T-helper 1 cell treated with Interleukin-12 subunit alpha and Interleukin-12 subunit beta and Interleukin-4 antibody, amounts not matched to agents 30 ng/mL and 1 ng/mL, for 36 hours (primary cell): ENCODE measurements around the gene MEIS2. TPM values are rescaled to one million over a fixed set of nuclear protein-coding genes. Genes with fewer than 3 reads are reported as not detected.
"Not testable (repeated sequence)": the region's sequence is repeated elsewhere in the genome, so short reads cannot be mapped to it uniquely, and the experiment has no call there.

ENCODE experiments used
- intact Hi-C: fragments of 100-400 bp; cut with micrococcal nuclease; formaldehyde crosslinking; loops from one replicate; pipeline ENCODE4 v1.15.1; 2024
- total RNA-seq: library from RNA; stranded (reverse); gene quantifications from 2 replicates; pipeline ENCODE4 v1.2.3, GENCODE V29; 2022

MEIS2 gene
- total RNA-seq, 1 donor from 2014 or later: not detected

GRCh38 chr15:37015035-37015434 is 85.3 kb downstream of the MEIS2 start:
- intact Hi-C loops: no loop called here

- intact Hi-C loops: no loop called here
Measured at GRCh38 chr15:37014566-37014965, 85.8 kb downstream of the MEIS2 start.

DNA sequence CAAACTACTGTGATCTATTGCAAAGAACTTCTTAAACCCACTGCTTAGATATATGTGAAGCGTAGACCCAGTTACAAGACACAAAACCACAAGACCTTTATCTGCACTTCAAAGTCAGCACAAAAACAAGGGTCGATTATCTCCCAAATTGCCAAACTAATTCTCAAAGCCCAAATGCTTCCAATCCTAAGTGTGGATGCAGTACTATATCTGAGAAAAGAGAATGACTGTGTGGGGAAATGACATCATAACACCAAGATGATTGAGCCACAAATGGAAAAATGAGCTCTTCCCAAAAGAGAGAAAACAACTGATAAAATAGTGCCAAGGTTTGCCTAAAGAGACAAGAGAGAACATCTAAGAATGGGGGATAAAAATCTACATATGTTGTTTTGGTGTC is 86.2 kb downstream of the MEIS2 start:
- intact Hi-C loops: no loop called here

- intact Hi-C loops: no loop called here
Measured at GRCh38 chr15:37010595-37010994, 89.8 kb downstream of the MEIS2 start.

DNA sequence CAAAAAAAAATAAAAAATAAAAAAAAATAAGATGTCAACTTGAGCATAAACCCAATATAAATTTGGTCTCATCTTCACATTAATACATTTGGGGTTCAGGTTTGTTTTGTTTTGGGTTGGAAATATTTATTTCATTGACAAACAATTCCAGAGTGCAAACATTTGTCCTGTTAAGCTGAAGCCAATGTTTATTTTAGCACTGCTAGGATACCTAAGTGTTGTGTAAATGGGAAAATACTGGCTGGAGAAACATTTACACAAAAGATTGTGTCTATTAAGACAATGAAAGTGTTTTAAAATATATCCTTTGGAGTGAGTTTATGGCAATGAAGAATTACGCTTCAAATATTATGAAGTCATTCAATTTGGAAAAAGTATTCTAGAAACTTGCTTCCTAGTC is 91.1 kb downstream of the MEIS2 start:
- intact Hi-C loops: no loop called here

- intact Hi-C loops: no loop called here
Measured at GRCh38 chr15:37008205-37008604, 92.1 kb downstream of the MEIS2 start.

DNA sequence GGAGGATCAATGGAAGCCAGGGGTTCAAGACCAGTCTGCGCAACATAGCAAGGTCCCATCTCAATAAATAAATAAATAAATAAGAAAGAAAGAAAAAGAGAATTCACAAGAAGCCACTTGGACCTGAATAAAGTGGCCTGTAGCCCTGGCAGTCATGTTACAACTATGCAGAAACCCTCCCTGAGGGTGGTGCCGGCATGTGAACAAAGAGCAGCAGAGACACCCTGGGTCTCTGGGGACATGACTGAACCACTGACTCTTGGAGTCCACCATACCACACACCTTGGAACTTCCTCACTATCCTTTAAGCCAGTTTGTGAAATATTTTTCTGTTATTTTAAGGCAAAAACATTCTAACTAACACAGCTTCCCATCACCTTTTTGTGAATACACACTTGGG is 93.0 kb downstream of the MEIS2 start:
- intact Hi-C loops: no loop called here

- intact Hi-C loops: no loop called here
Measured at GRCh38 chr15:37004981-37005735, 95.2 kb downstream of the MEIS2 start.

GRCh38 chr15:37004373-37004869 is 95.9 kb downstream of the MEIS2 start:
- intact Hi-C loops: no loop called here

DNA sequence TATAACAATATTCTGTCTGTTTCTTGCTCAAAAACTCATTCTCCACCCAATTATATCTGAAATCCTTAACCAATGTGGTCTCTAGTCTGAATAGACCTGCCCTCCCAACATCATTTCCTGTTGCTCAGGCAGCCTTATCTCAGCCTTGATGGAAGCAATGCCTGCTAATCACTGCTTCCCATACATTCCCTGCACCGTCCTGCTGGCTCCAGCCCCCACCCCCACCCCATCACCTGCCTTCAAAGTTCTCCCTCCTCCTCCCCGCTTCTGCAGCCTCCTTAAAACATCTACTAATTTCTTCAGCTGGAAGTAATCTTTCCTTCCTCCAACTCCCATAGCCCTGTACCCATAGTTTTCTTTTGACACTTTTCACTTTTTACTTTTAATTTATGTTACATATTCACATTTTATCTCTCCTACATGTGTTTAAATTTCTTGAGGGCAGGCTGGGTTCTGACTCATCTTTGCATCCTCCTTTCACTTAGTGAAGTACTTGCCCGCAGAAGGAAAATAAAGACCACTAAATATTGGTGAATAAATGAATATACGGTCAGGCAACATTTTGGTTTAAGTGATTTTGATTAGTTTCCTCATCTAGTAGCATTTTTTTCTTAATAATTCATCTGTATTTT is 98.2 kb downstream of the MEIS2 start:
- intact Hi-C loops: no loop called here

DNA sequence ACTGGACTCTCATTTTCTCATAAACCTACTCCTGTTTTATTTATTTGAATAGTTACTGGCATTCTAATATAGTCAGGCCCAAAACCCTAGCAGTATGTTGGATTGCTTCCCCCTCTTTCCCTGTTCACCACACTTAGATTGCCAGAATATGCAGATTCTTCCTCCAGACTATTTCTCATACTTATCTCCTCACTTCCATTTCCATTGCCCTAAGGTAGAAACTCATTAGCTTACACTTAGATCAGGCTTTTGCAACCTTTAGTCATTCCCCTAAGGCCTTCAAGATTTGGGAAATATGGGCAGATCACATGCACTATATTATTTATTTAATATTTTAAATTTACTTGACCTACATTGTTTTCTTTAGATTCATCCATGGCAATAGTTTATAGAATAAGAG is 98.9 kb downstream of the MEIS2 start:
- intact Hi-C loops: no loop called here

- intact Hi-C loops: no loop called here
Measured at GRCh38 chr15:36999778-37000177, 100.6 kb downstream of the MEIS2 start.

GRCh38 chr15:36996538-36997181 is 103.7 kb downstream of the MEIS2 start:
- intact Hi-C loops: no loop called here

- intact Hi-C loops: no loop called here
Measured at GRCh38 chr15:36996121-36996520, 104.2 kb downstream of the MEIS2 start.

- intact Hi-C loops: loop anchor here (5.0 kb wide), 1 partner anchor 38 kb away; no protein-coding TSS in a partner anchor
Measured at GRCh38 chr15:36994790-36995189, 105.6 kb downstream of the MEIS2 start.

DNA sequence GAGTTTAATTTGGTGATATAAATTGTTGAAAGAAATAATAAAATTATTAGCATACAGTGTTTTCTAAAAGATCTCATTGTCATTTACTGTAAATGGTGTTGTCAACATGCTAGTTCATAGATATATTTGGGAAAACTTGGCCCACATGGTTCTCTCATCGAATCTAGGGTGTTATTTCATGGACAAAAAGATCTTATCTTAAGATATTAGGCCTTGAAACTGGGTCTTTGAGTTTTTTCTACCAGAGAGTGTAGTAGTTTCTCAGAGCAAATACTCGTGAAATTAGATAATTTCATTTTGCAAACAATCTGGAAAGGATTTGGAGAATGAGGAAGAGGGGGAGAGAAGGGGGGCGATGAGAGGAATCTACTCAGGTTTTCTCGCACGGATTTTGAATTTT is 107.9 kb downstream of the MEIS2 start:
- intact Hi-C loops: loop anchor here (5.0 kb wide), 1 partner anchor 40 kb away; no protein-coding TSS in a partner anchor

- intact Hi-C loops: no loop called here
Measured at GRCh38 chr15:36988947-36989346, 111.4 kb downstream of the MEIS2 start.

- intact Hi-C loops: no loop called here
Measured at GRCh38 chr15:36982430-36982829, 117.9 kb downstream of the MEIS2 start.

GRCh38 chr15:36980281-36980680 is 120.1 kb downstream of the MEIS2 start:
- intact Hi-C loops: not testable (repeated sequence)

DNA sequence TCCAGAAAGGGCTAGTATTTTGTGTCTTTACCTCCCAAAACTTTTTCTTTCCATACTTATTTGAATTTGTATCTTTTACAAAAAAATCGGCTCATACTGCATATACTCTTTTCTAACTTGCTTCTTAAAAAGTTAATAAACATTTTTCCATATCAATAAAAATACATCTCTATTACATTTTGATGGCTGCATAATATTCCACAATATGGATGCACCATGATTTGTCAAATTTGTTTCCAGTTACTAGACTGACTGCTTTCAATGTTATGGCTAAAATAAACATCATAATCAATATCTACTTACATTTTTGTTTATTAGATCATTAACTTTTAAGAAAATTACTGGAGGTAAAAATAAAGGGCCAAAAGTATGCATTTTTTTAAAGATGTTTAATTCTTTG is 121.7 kb downstream of the MEIS2 start:
- intact Hi-C loops: no loop called here

- intact Hi-C loops: no loop called here
Measured at GRCh38 chr15:36978126-36978525, 122.2 kb downstream of the MEIS2 start.

- intact Hi-C loops: no loop called here
Measured at GRCh38 chr15:36977659-36978058, 122.7 kb downstream of the MEIS2 start.
